GM18867 (cell line): ENCODE results near the gene BRCA1.
"Not testable (repeated sequence)": the region's sequence is repeated elsewhere in the genome, so short reads cannot be mapped to it uniquely, and the experiment has no call there.

Experiments used
- ATAC-seq: cut with Tn5 transposase; IDR thresholded peaks from one replicate; pipeline ENCODE4 v1.9.1; 2021; ENCODE audit warnings: mild to moderate bottlenecking, moderate library complexity; ENCODE audit not compliant: unreplicated experiment

BRCA1 gene

GRCh38 chr17:43006639-43007551 lies 118.3 kb downstream of the BRCA1 start, which contains the start of gene IFI35:
TSS of gene IFI35 (plus strand) at chr17:43006784. CDS start at chr17:43006948, 164 bp downstream.
- ATAC-seq: peak; percentile 78

DNA sequence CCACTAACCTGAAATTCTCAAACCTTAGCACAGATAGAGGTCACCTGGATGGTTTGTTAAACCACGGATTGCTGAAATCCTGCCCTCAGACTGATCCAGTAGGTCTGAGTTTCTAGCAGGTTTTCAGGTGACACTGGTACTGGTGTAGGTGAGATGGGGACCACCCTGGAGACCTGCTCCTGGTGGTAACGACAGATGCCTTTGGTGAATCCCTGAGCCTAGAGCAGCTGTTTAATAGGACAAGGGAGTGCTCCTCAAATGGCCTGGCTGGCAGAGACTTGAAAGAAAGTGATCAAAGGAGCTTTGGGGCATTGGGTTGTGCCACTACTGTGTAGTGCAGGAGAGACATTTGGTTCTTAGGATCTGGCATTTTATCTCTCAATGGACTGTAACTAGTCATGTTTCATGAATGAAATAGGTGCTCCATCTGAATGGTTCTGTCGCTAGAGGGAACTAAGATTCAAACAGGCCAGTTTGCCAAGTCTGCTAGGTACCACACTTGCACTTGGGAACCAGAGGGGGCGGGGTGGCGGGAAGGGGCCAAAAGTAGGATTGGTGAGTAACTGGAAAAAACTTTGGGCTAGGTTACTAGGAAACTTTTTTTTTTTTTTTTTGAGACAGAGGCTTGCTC lies 121.5 kb downstream of the BRCA1 start:
- no peak for ATAC-seq

DNA sequence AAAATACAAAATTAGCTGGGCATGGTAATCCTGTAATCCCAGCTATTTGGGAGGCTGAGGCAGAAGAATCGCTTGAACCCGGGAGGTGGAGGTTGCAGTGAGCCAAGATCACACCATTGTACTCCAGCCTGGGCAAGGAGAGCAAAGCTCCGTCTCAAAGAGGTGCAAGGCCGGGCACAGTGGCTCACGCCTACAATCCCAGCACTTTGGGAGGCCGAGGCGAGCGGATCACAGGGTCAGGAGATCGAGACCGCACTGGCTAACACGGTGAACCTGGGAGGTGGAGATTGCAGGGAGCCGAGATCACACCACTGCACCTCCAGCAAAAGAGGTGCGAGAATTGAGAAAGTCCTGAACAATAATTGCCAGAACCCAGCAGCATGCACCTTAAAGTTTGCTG lies 124.3 kb downstream of the BRCA1 start:
- ATAC-seq: not testable (repeated sequence)

GRCh38 chr17:42999003-42999525 lies 126.1 kb downstream of the BRCA1 start:
- no peak for ATAC-seq

DNA sequence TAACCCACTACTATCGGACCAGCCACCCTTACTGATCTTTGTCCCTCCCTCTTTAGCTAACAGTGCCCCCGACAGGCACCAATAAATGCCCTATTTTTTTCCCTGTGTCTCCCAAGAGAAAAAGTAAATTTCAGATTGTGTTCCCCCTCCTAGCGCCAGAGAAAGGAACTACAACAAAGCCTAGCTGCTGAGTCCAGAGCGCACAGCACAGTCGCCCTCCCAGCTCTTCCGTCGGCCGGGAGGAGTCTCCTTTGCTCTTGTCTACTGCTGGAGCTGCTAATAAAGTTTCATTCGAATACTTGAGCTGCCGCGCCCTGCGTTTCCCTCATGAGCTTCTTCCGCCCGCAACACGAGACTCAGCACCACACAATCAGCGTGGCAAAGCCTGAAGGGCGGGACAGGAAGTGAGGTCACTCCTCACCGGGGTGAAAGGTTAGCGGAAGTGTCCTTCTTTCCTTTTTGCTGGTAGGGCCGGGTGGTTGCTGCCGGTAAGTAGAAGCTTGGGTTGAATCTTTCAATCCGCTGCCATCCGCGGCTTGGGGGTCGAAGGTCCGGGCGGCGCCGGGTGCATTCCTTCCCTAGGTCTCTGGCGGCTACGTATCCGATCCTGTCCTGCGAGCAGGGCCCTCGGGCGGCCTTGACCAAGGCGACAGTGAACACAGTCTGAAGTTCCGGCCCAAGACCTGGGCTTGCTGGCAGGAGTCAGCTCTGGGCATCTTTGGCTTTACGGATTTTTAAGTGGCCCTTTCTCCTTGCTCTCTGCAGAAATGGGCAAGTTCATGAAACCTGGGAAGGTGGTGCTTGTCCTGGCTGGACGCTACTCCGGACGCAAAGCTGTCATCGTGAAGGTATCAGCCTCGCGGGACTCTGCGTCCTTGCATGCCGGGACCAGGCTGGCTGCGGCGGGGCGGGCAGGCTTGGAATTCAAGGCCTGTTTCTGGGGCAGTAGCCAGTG lies 126.9 kb downstream of the BRCA1 start, which contains the start of gene RPL27:
Gene RPL27 (plus strand): TSS at position 436 of the 955 bp plus-strand sequence. CDS start 332 bp downstream, at position 768.
- ATAC-seq: peak; percentile 93

DNA sequence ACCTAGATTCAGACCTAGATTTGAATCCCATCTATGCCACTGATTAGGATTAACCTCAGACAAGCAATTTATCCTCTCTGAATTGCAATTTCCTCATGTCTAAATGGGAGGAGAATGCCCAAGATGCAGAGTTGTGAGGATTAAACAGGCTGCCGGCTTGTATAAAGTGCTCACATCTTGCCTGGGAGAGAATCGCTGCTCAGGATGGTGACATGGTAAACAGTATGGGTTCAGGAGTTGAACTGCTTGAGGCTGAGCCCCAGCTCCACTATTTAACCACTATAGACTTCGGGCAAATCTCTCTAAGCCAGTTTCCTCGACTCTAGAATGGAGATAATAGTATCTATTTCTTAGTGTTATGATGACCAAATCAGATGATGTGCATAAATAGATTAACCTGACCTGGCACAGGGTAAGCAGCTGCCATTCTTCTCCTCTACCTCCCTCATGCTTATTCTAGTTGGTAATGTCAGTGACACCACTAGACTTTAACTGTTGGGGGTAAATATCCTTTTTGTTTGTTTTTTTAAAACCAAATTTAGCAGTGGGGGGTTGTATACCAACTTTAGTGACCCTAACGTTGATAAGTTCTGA lies 127.7 kb downstream of the BRCA1 start:
- ATAC-seq: no peak
